GM21786 (cell line): Measurements from ENCODE around the gene PIK3CG.
"Not testable (repeated sequence)": the region's sequence is repeated elsewhere in the genome, so short reads cannot be mapped to it uniquely, and the experiment has no call there.

Source experiments
- ATAC-seq: cut with Tn5 transposase; IDR thresholded peaks from one replicate; pipeline ENCODE4 v1.9.1; 2021; ENCODE audit not compliant: unreplicated experiment

The PIK3CG gene

GRCh38 chr7:106865130-106866041 lies at the start of gene PIK3CG:
Gene PIK3CG, plus strand, starts transcription at chr7:106865282. Its CDS starts 2,280 bp downstream, at chr7:106867562.
- peak; percentile 64 for ATAC-seq

GRCh38 chr7:106817098-106817497 lies 48.0 kb upstream of the PIK3CG start:
- no peak for ATAC-seq

GRCh38 chr7:106818736-106819135 lies 46.3 kb upstream of the PIK3CG start:
- ATAC-seq = no peak

GRCh38 chr7:106819546-106819945 lies 45.5 kb upstream of the PIK3CG start:
- no peak for ATAC-seq

GRCh38 chr7:106820321-106821217 lies 44.5 kb upstream of the PIK3CG start:
- no peak for ATAC-seq

GRCh38 chr7:106823631-106824030 lies 41.5 kb upstream of the PIK3CG start:
- no peak for ATAC-seq

GRCh38 chr7:106824458-106824857 lies 40.6 kb upstream of the PIK3CG start:
- ATAC-seq = no peak

- ATAC-seq = no peak
Measured at GRCh38 chr7:106827626-106828025, 37.5 kb upstream of the PIK3CG start.

GRCh38 chr7:106829496-106829895 lies 35.6 kb upstream of the PIK3CG start:
- no peak for ATAC-seq

GRCh38 chr7:106830896-106831295 lies 34.2 kb upstream of the PIK3CG start:
- not testable (repeated sequence) for ATAC-seq

- no peak for ATAC-seq
Measured at GRCh38 chr7:106836816-106837215, 28.3 kb upstream of the PIK3CG start.

- no peak for ATAC-seq
Measured at GRCh38 chr7:106839511-106839910, 25.6 kb upstream of the PIK3CG start.

GRCh38 chr7:106840342-106840741 lies 24.7 kb upstream of the PIK3CG start:
- ATAC-seq = no peak

GRCh38 chr7:106841896-106842390 lies 23.1 kb upstream of the PIK3CG start:
- no peak for ATAC-seq

GRCh38 chr7:106844279-106844997 lies 20.6 kb upstream of the PIK3CG start:
- no peak for ATAC-seq

- ATAC-seq = no peak
Measured at GRCh38 chr7:106848049-106848448, 17.0 kb upstream of the PIK3CG start.

GRCh38 chr7:106848851-106849442 lies 16.1 kb upstream of the PIK3CG start:
- no peak for ATAC-seq

- ATAC-seq = not testable (repeated sequence)
Measured at GRCh38 chr7:106851632-106852031, 13.4 kb upstream of the PIK3CG start.

GRCh38 chr7:106853250-106853908 lies 11.7 kb upstream of the PIK3CG start:
- ATAC-seq = no peak
